ENCODE data around the gene CACNA1A. TPM values are rescaled to one million over a fixed set of nuclear protein-coding genes. Genes with fewer than 3 reads are reported as not detected.

CACNA1A gene
- total RNA-seq, 2 experiments from 2014 or later: 0.33 to 0.35 TPM

GRCh38 chr19:13289295-13289694 is 217.0 kb downstream of the CACNA1A start:
- CTCF ChIA-PET: no interaction called here
- Mint-ChIP-seq H3K27ac (no peak overlapping the region), H3K36me3 (ENCODE audit: low read depth) (no peaks in the 10 kb centered on the region), H3K27me3 (ENCODE audit: low read depth) (no peaks in the 10 kb centered on the region), H3K4me3 (no peak overlapping the region), H3K9me3 (no peaks in the 10 kb centered on the region), H3K4me1 (ENCODE audit: low read depth) (no peaks in the 10 kb centered on the region)
- intact Hi-C loops (cut with micrococcal nuclease): no loop called here
- DNase-seq: no peak

- CTCF ChIA-PET: no interaction called here
- Mint-ChIP-seq H3K27me3 (ENCODE audit: low read depth) (no peaks in the 10 kb centered on the region), H3K4me3 (no peak overlapping the region), H3K4me1 (ENCODE audit: low read depth) (no peaks in the 10 kb centered on the region), H3K9me3 (no peaks in the 10 kb centered on the region), H3K27ac (no peak overlapping the region), H3K36me3 (ENCODE audit: low read depth) (no peaks in the 10 kb centered on the region)
- no peak for DNase-seq
- intact Hi-C loops (cut with micrococcal nuclease): no loop called here
Measured at GRCh38 chr19:13286195-13286985, 219.9 kb downstream of the CACNA1A start.

- no peaks in the 10 kb centered on the region for H3K4me1 Mint-ChIP-seq (ENCODE audit: low read depth)
- CTCF ChIA-PET: interaction anchor here (1.0 kb wide), 1 partner anchor 90 kb away, joined by 3 read pairs; no protein-coding TSS in a partner anchor
Measured at GRCh38 chr19:13284929-13285928, 221.1 kb downstream of the CACNA1A start.

GRCh38 chr19:13283871-13284270 is 222.4 kb downstream of the CACNA1A start:
- no peak overlapping the region for H3K27ac Mint-ChIP-seq
- DNase-seq: no peak

More at GRCh38 chr19:13284929-13285928, 221.1 kb downstream of the CACNA1A start:
- Mint-ChIP-seq H3K27me3 (ENCODE audit: low read depth) (no peaks in the 10 kb centered on the region), H3K4me3 (no peak overlapping the region), H3K36me3 (ENCODE audit: low read depth) (no peaks in the 10 kb centered on the region), H3K27ac (no peak overlapping the region), H3K9me3 (no peaks in the 10 kb centered on the region)
- DNase-seq: no peak
- intact Hi-C loops (cut with micrococcal nuclease): no loop called here

GRCh38 chr19:13282486-13283065 is 223.7 kb downstream of the CACNA1A start:
- Mint-ChIP-seq H3K9me3 (no peaks in the 10 kb centered on the region), H3K4me1 (ENCODE audit: low read depth) (peaks cover 9% of the 10 kb centered on the region), H3K4me3 (no peak overlapping the region), H3K36me3 (ENCODE audit: low read depth) (no peaks in the 10 kb centered on the region), H3K27ac (no peak overlapping the region), H3K27me3 (ENCODE audit: low read depth) (no peaks in the 10 kb centered on the region)
- intact Hi-C loops (cut with micrococcal nuclease): no loop called here
- no peak for DNase-seq
- CTCF ChIA-PET: interaction anchor here (1.5 kb wide), 1 partner anchor 87 kb away, joined by 5 read pairs; no protein-coding TSS in a partner anchor

More at GRCh38 chr19:13283871-13284270, 222.4 kb downstream of the CACNA1A start:
- no peaks in the 10 kb centered on the region for H3K36me3 Mint-ChIP-seq (ENCODE audit: low read depth)
- H3K4me1 Mint-ChIP-seq (ENCODE audit: low read depth): no peaks in the 10 kb centered on the region
- H3K27me3 Mint-ChIP-seq (ENCODE audit: low read depth): no peaks in the 10 kb centered on the region
- H3K9me3 Mint-ChIP-seq: no peaks in the 10 kb centered on the region
- no peak overlapping the region for H3K4me3 Mint-ChIP-seq
- CTCF ChIA-PET: no interaction called here
- intact Hi-C loops (cut with micrococcal nuclease): no loop called here

GRCh38 chr19:13281567-13282291 is 224.6 kb downstream of the CACNA1A start:
- Mint-ChIP-seq H3K36me3 (ENCODE audit: low read depth) (no peaks in the 10 kb centered on the region), H3K27me3 (ENCODE audit: low read depth) (no peaks in the 10 kb centered on the region), H3K4me1 (ENCODE audit: low read depth) (peaks cover 15% of the 10 kb centered on the region), H3K9me3 (no peaks in the 10 kb centered on the region), H3K27ac (no peak overlapping the region), H3K4me3 (no peak overlapping the region)
- CTCF ChIA-PET: interaction anchor here (0.6 to 1.5 kb wide), 3 partner anchors 11 to 280 kb away, joined by 3 to 5 read pairs (median 3); no protein-coding TSS in a partner anchor
- DNase-seq: no peak
- intact Hi-C loops (cut with micrococcal nuclease): no loop called here

GRCh38 chr19:13277104-13277809 is 229.0 kb downstream of the CACNA1A start:
- H3K4me1 Mint-ChIP-seq (ENCODE audit: low read depth): peaks cover 15% of the 10 kb centered on the region
- intact Hi-C loops (cut with micrococcal nuclease): loop anchor here (1.0 to 5.0 kb wide), 5 partner anchors 55 to 584 kb away; no protein-coding TSS in a partner anchor
- H3K27ac Mint-ChIP-seq: peak overlapping the region; percentile 64
- H3K9me3 Mint-ChIP-seq: no peaks in the 10 kb centered on the region
- H3K36me3 Mint-ChIP-seq (ENCODE audit: low read depth): no peaks in the 10 kb centered on the region
- CTCF ChIA-PET: interaction anchor here (0.7 to 4.5 kb wide), 23 partner anchors 8 to 663 kb away, joined by 3 to 60 read pairs (median 4); no protein-coding TSS in a partner anchor
- H3K4me3 Mint-ChIP-seq: peak overlapping the region; percentile 11
- H3K27me3 Mint-ChIP-seq (ENCODE audit: low read depth): no peaks in the 10 kb centered on the region
- peak; percentile 81 for DNase-seq

GRCh38 chr19:13275016-13275722 is 231.1 kb downstream of the CACNA1A start:
- no peaks in the 10 kb centered on the region for H3K9me3 Mint-ChIP-seq
- no peak for DNase-seq
- no peak overlapping the region for H3K27ac Mint-ChIP-seq
- H3K36me3 Mint-ChIP-seq (ENCODE audit: low read depth): no peaks in the 10 kb centered on the region
- no peak overlapping the region for H3K4me3 Mint-ChIP-seq
- CTCF ChIA-PET: interaction anchor here (0.5 to 1.5 kb wide), 3 partner anchors 12 to 313 kb away, joined by 3 to 5 read pairs (median 5); no protein-coding TSS in a partner anchor
- peaks cover 15% of the 10 kb centered on the region for H3K4me1 Mint-ChIP-seq (ENCODE audit: low read depth)
- no peaks in the 10 kb centered on the region for H3K27me3 Mint-ChIP-seq (ENCODE audit: low read depth)
- intact Hi-C loops (cut with micrococcal nuclease): loop anchor here (5.0 kb wide), 1 partner anchor 57 kb away; no protein-coding TSS in a partner anchor

GRCh38 chr19:13270514-13271105 is 235.7 kb downstream of the CACNA1A start:
- intact Hi-C loops (cut with micrococcal nuclease): no loop called here
- CTCF ChIA-PET: interaction anchor here (1.3 kb wide), 1 partner anchor 57 kb away, joined by 4 read pairs; no protein-coding TSS in a partner anchor
- H3K4me1 Mint-ChIP-seq (ENCODE audit: low read depth): no peaks in the 10 kb centered on the region
- no peaks in the 10 kb centered on the region for H3K27me3 Mint-ChIP-seq (ENCODE audit: low read depth)
- H3K27ac Mint-ChIP-seq: no peak overlapping the region
- no peak for DNase-seq
- H3K4me3 Mint-ChIP-seq: no peak overlapping the region
- no peaks in the 10 kb centered on the region for H3K36me3 Mint-ChIP-seq (ENCODE audit: low read depth)
- no peaks in the 10 kb centered on the region for H3K9me3 Mint-ChIP-seq

- no peak overlapping the region for H3K27ac Mint-ChIP-seq
- intact Hi-C loops (cut with micrococcal nuclease): no loop called here
- no peaks in the 10 kb centered on the region for H3K36me3 Mint-ChIP-seq (ENCODE audit: low read depth)
- H3K4me3 Mint-ChIP-seq: no peak overlapping the region
- H3K9me3 Mint-ChIP-seq: no peaks in the 10 kb centered on the region
- no peaks in the 10 kb centered on the region for H3K27me3 Mint-ChIP-seq (ENCODE audit: low read depth)
- CTCF ChIA-PET: interaction anchor here (1.0 kb wide), 1 partner anchor 9 kb away, joined by 3 read pairs; no protein-coding TSS in a partner anchor
- no peak for DNase-seq
- no peaks in the 10 kb centered on the region for H3K4me1 Mint-ChIP-seq (ENCODE audit: low read depth)
Measured at GRCh38 chr19:13269348-13269747, 236.9 kb downstream of the CACNA1A start.

Measured in activated naive CD4-positive, alpha-beta T cell treated with anti-CD3 and anti-CD28 coated beads for 36 hours (primary cell).